HFF-Myc (cell line): ENCODE data around the gene UBE2QL1.

Source experiments
- DNase-seq: peaks from one replicate; pipeline ENCODE4 v3.0.0-alpha.2; 2011; ENCODE audit warnings: low read depth; ENCODE audit errors: extremely low read depth
- H3K4me3 ChIP-seq: replicated peaks from 2 replicates; pipeline ENCODE4 v1.5.1; 2011; ENCODE audit warnings: low read depth, mild to moderate bottlenecking, control low read depth, low read length
- CTCF ChIP-seq: IDR thresholded peaks from 2 replicates; pipeline ENCODE4 v1.5.1; 2012; ENCODE audit warnings: mild to moderate bottlenecking, low read depth, low read length, control low read depth; ENCODE audit errors: missing control alignments

UBE2QL1 gene

GRCh38 chr5:6405591-6405990 lies 43.1 kb upstream of the UBE2QL1 start:
- TF ChIP-seq CTCF: no peak
- DNase-seq: no peak
- no peak overlapping the region for H3K4me3 ChIP-seq

GRCh38 chr5:6407558-6408259 lies 41.0 kb upstream of the UBE2QL1 start:
- H3K4me3 ChIP-seq: no peak overlapping the region
- no peak for DNase-seq
- TF ChIP-seq CTCF: no peak

GRCh38 chr5:6408260-6408596 lies 40.4 kb upstream of the UBE2QL1 start:
- H3K4me3 ChIP-seq: no peak overlapping the region
- no peak for DNase-seq
- no peak for TF ChIP-seq CTCF

- no peak for TF ChIP-seq CTCF
- no peak overlapping the region for H3K4me3 ChIP-seq
- DNase-seq: no peak
Observed at GRCh38 chr5:6408627-6409446, 39.8 kb upstream of the UBE2QL1 start.

GRCh38 chr5:6410421-6410820 lies 38.2 kb upstream of the UBE2QL1 start:
- DNase-seq: no peak
- no peak for TF ChIP-seq CTCF
- H3K4me3 ChIP-seq: no peak overlapping the region

GRCh38 chr5:6411141-6411540 lies 37.5 kb upstream of the UBE2QL1 start:
- no peak for DNase-seq
- no peak overlapping the region for H3K4me3 ChIP-seq
- no peak for TF ChIP-seq CTCF
